Immature natural killer cell (primary cell): ENCODE measurements around the gene PELI1. TPM values are rescaled to one million over a fixed set of nuclear protein-coding genes. Genes with fewer than 3 reads are reported as not detected.
"Not testable (repeated sequence)": the region's sequence is repeated elsewhere in the genome, so short reads cannot be mapped to it uniquely, and the experiment has no call there.

Experiments used
- DNase-seq, 3 donors: peaks; one replicate each; pipeline ENCODE4 v3.0.0; 2022; ENCODE audit warnings: mixed read lengths in 1 of 3
- H3K27ac Mint-ChIP-seq, 6 donors: one replicate each; pipeline ENCODE4 v1.8.0; 2020; ENCODE audit warnings: mixed read lengths in 6 of 6, mild to moderate bottlenecking in 5 of 6, inconsistent platforms in 4 of 6, moderate library complexity in 3 of 6
- H3K27me3 Mint-ChIP-seq, 3 donors: one replicate each; pipeline ENCODE4 v1.8.0; 2020 to 2021; ENCODE audit warnings: low read depth in 3 of 3, mild to moderate bottlenecking in 3 of 3, mixed read lengths in 3 of 3, moderate library complexity in 3 of 3, inconsistent platforms in 1 of 3
- H3K36me3 Mint-ChIP-seq, 3 donors: one replicate each; pipeline ENCODE4 v1.8.0; 2020; ENCODE audit warnings: mixed read lengths in 3 of 3, inconsistent platforms in 2 of 3, mild to moderate bottlenecking in 2 of 3
- H3K4me1 Mint-ChIP-seq, 2 donors: one replicate each; pipeline ENCODE4 v1.8.0; 2020; ENCODE audit warnings: inconsistent platforms in 2 of 2, mild to moderate bottlenecking in 2 of 2, mixed read lengths in 2 of 2, moderate library complexity in 1 of 2
- H3K4me3 Mint-ChIP-seq, 5 donors: one replicate each; pipeline ENCODE4 v1.8.0; 2020; ENCODE audit warnings: mild to moderate bottlenecking in 5 of 5, mixed read lengths in 5 of 5, inconsistent platforms in 3 of 5, moderate library complexity in 3 of 5
- H3K9me3 Mint-ChIP-seq, 6 donors: one replicate each; pipeline ENCODE4 v1.8.0; 2020; ENCODE audit warnings: mild to moderate bottlenecking in 6 of 6, mixed read lengths in 6 of 6, inconsistent platforms in 4 of 6, moderate library complexity in 3 of 6
- polyA plus RNA-seq, 3 donors: library from polyadenylated mRNA; unstranded; fragments of 300-500 nt; fragmentation: Illumina TruSeq; gene quantifications; one replicate each; pipeline ENCODE4 v1.2.3, GENCODE V29; 2021

Gene PELI1
- polyA plus RNA-seq, 3 donors from 2014 or later: 2.7 to 4.8 (median 4.1) TPM

- no peaks in the 10 kb centered on the region for H3K9me3 Mint-ChIP-seq
- no peak overlapping the region for H3K4me3 Mint-ChIP-seq
- H3K36me3 Mint-ChIP-seq: peaks cover 4 to 22% (median 12%) of the 10 kb centered on the region in 3 donors
- peaks cover 0 to 1% (median 0%) of the 10 kb centered on the region in 3 donors for H3K27me3 Mint-ChIP-seq
- H3K27ac Mint-ChIP-seq: no peak overlapping the region
- peaks cover 1 to 11% of the 10 kb centered on the region in 2 donors for H3K4me1 Mint-ChIP-seq
- DNase-seq: no peak
These were observed 37.7 kb downstream of the PELI1 start for GRCh38 chr2:64106481-64106880.

- DNase-seq: no peak
- no peak overlapping the region for H3K27ac Mint-ChIP-seq
- peaks cover 4 to 22% (median 12%) of the 10 kb centered on the region in 3 donors for H3K36me3 Mint-ChIP-seq
- no peak overlapping the region for H3K4me3 Mint-ChIP-seq
- peaks cover 0 to 1% (median 0%) of the 10 kb centered on the region in 3 donors for H3K27me3 Mint-ChIP-seq
- H3K4me1 Mint-ChIP-seq: peaks cover 1 to 7% of the 10 kb centered on the region in 2 donors
- H3K9me3 Mint-ChIP-seq: no peaks in the 10 kb centered on the region
These were observed 38.4 kb downstream of the PELI1 start for GRCh38 chr2:64105670-64106461.

- Mint-ChIP-seq H3K27me3 (peaks cover 0 to 1% (median 0%) of the 10 kb centered on the region in 3 donors), H3K4me1 (no peaks in the 10 kb centered on the region), H3K9me3 (no peaks in the 10 kb centered on the region), H3K36me3 (peaks cover 4 to 22% (median 13%) of the 10 kb centered on the region in 3 donors), H3K27ac (no peak overlapping the region), H3K4me3 (no peak overlapping the region)
- DNase-seq: no peak
These were observed 39.3 kb downstream of the PELI1 start for GRCh38 chr2:64104933-64105332.

- H3K36me3 Mint-ChIP-seq: peaks cover 4 to 23% (median 22%) of the 10 kb centered on the region in 3 donors
These were observed 41.5 kb downstream of the PELI1 start for GRCh38 chr2:64102736-64103135.

GRCh38 chr2:64101141-64101591 is 43.1 kb downstream of the PELI1 start:
- Mint-ChIP-seq H3K9me3 (no peaks in the 10 kb centered on the region), H3K27ac (no peak overlapping the region), H3K4me3 (no peak overlapping the region), H3K27me3 (no peaks in the 10 kb centered on the region), H3K36me3 (peaks cover 4 to 27% (median 24%) of the 10 kb centered on the region in 3 donors), H3K4me1 (no peaks in the 10 kb centered on the region)
- no peak for DNase-seq

More at GRCh38 chr2:64102736-64103135, 41.5 kb downstream of the PELI1 start:
- not testable (repeated sequence) for H3K4me1 Mint-ChIP-seq, H3K9me3 Mint-ChIP-seq, H3K4me3 Mint-ChIP-seq, DNase-seq, H3K27ac Mint-ChIP-seq, H3K27me3 Mint-ChIP-seq

GRCh38 chr2:64100584-64100983 is 43.6 kb downstream of the PELI1 start:
- not testable (repeated sequence) for H3K27me3 Mint-ChIP-seq, H3K4me1 Mint-ChIP-seq, H3K27ac Mint-ChIP-seq, H3K4me3 Mint-ChIP-seq, DNase-seq, H3K9me3 Mint-ChIP-seq
- peaks cover 9 to 30% (median 24%) of the 10 kb centered on the region in 3 donors for H3K36me3 Mint-ChIP-seq

- H3K27me3 Mint-ChIP-seq: peaks cover 0 to 3% (median 0%) of the 10 kb centered on the region in 3 donors
- no peak overlapping the region for H3K4me3 Mint-ChIP-seq
- H3K4me1 Mint-ChIP-seq: no peaks in the 10 kb centered on the region
- H3K27ac Mint-ChIP-seq: no peak overlapping the region
- peaks cover 28 to 40% (median 33%) of the 10 kb centered on the region in 3 donors for H3K36me3 Mint-ChIP-seq
- no peaks in the 10 kb centered on the region for H3K9me3 Mint-ChIP-seq
- no peak for DNase-seq
These were observed 49.4 kb downstream of the PELI1 start for GRCh38 chr2:64094663-64095382.

GRCh38 chr2:64093341-64093740 is 50.9 kb downstream of the PELI1 start:
- H3K27ac Mint-ChIP-seq: no peak overlapping the region
- no peaks in the 10 kb centered on the region for H3K9me3 Mint-ChIP-seq
- H3K4me3 Mint-ChIP-seq: no peak overlapping the region
- H3K4me1 Mint-ChIP-seq: no peaks in the 10 kb centered on the region
- H3K36me3 Mint-ChIP-seq: peaks cover 28 to 36% (median 31%) of the 10 kb centered on the region in 3 donors
- DNase-seq: no peak
- peaks cover 0 to 3% (median 0%) of the 10 kb centered on the region in 3 donors for H3K27me3 Mint-ChIP-seq

GRCh38 chr2:64092502-64092901 is 51.7 kb downstream of the PELI1 start:
- H3K4me1 Mint-ChIP-seq: no peaks in the 10 kb centered on the region
- DNase-seq: no peak
- peaks cover 28 to 33% (median 29%) of the 10 kb centered on the region in 3 donors for H3K36me3 Mint-ChIP-seq

GRCh38 chr2:64090264-64090663 is 54.0 kb downstream of the PELI1 start:
- Mint-ChIP-seq H3K4me1 (no peaks in the 10 kb centered on the region), H3K27me3 (peaks cover 0 to 3% (median 0%) of the 10 kb centered on the region in 3 donors), H3K27ac (no peak overlapping the region), H3K36me3 (peaks cover 14 to 18% (median 18%) of the 10 kb centered on the region in 3 donors), H3K9me3 (no peaks in the 10 kb centered on the region), H3K4me3 (no peak overlapping the region)
- DNase-seq: no peak

More at GRCh38 chr2:64092502-64092901, 51.7 kb downstream of the PELI1 start:
- peaks cover 0 to 3% (median 0%) of the 10 kb centered on the region in 3 donors for H3K27me3 Mint-ChIP-seq
- H3K4me3 Mint-ChIP-seq: no peak overlapping the region
- H3K27ac Mint-ChIP-seq: no peak overlapping the region
- H3K9me3 Mint-ChIP-seq: no peaks in the 10 kb centered on the region

GRCh38 chr2:64086347-64087082 is 57.7 kb downstream of the PELI1 start:
- Mint-ChIP-seq H3K36me3 (peaks cover 5 to 9% (median 5%) of the 10 kb centered on the region in 3 donors), H3K4me1 (no peaks in the 10 kb centered on the region), H3K27me3 (no peaks in the 10 kb centered on the region), H3K4me3 (no peak overlapping the region), H3K27ac (no peak overlapping the region), H3K9me3 (no peaks in the 10 kb centered on the region)
- DNase-seq: no peak

- no peak for DNase-seq
- H3K27ac Mint-ChIP-seq: no peak overlapping the region
- no peaks in the 10 kb centered on the region for H3K9me3 Mint-ChIP-seq
- peaks cover under 1 to 5% (median 4%) of the 10 kb centered on the region in 3 donors for H3K36me3 Mint-ChIP-seq
- no peaks in the 10 kb centered on the region for H3K4me1 Mint-ChIP-seq
- H3K27me3 Mint-ChIP-seq: peaks cover 0 to 6% (median 0%) of the 10 kb centered on the region in 3 donors
- H3K4me3 Mint-ChIP-seq: no peak overlapping the region
These were observed 58.3 kb downstream of the PELI1 start for GRCh38 chr2:64085936-64086335.

- Mint-ChIP-seq H3K27ac (no peak overlapping the region), H3K4me1 (no peaks in the 10 kb centered on the region), H3K4me3 (no peak overlapping the region), H3K27me3 (peaks cover 0 to 11% (median 3%) of the 10 kb centered on the region in 3 donors), H3K9me3 (no peaks in the 10 kb centered on the region), H3K36me3 (no peaks in the 10 kb centered on the region)
- DNase-seq: no peak
These were observed 63.2 kb downstream of the PELI1 start for GRCh38 chr2:64081046-64081445.
